ENCODE data around the gene MYL11.

Gene MYL11

GRCh38 chr16:30365200-30365599 lies 9.4 kb upstream of the MYL11 start:
- Histone ChIP-seq H3K36me3 (ENCODE audit: insufficient read depth, low read length) (peaks cover 60% of the 10 kb centered on the region; the same call in 1 of the 2 replicates), H3K4me1 (ENCODE audit: insufficient read depth, low read length, severe bottlenecking) (peaks cover 24% of the 10 kb centered on the region), H3K27me3 (ENCODE audit: insufficient read depth, low read length) (no peaks in the 10 kb centered on the region), H3F3A (ENCODE audit: insufficient read depth, low read length) (no peaks in the 10 kb centered on the region), H3K9ac (ENCODE audit: low read length) (no peak overlapping the region), H3K27ac (ENCODE audit: low read depth, low read length, poor library complexity, severe bottlenecking) (no peak overlapping the region), H3K4me3 (ENCODE audit: low read depth, low read length, poor library complexity, severe bottlenecking) (no peak overlapping the region), H4K20me1 (ENCODE audit: insufficient read depth, low read length) (no peaks in the 10 kb centered on the region), H3K9me2 (ENCODE audit: low read depth, low read length) (no peaks in the 10 kb centered on the region), H3K79me2 (ENCODE audit: insufficient read depth, low read length) (peaks cover 33% of the 10 kb centered on the region), H2AFZ (ENCODE audit: low read length) (no peak overlapping the region), H3K9me3 (ENCODE audit: low read length) (no peaks in the 10 kb centered on the region), H3K4me2 (ENCODE audit: low read length) (no peak overlapping the region)
- no peak for TF ChIP-seq EZH2 (IDR thresholded peaks at IDR 0.05; ENCODE audit: borderline replicate concordance, low read length)
- no peak for TF ChIP-seq CTCF (IDR thresholded peaks at IDR 0.05; ENCODE audit: low read length)

GRCh38 chr16:30366511-30366910 lies 8.1 kb upstream of the MYL11 start:
- peak overlapping the region; percentile 89 for H3K4me2 ChIP-seq (ENCODE audit: low read length)
- no peak overlapping the region; the same call in 1 of the 2 replicates for H3K9ac ChIP-seq (ENCODE audit: low read length)
- no peak overlapping the region for H2AFZ ChIP-seq (ENCODE audit: low read length)
- peaks cover 29% of the 10 kb centered on the region for H3K4me1 ChIP-seq (ENCODE audit: insufficient read depth, low read length, severe bottlenecking)
- peak overlapping the region; percentile 97 for H3K4me3 ChIP-seq (ENCODE audit: low read depth, low read length, poor library complexity, severe bottlenecking)
- H3K27ac ChIP-seq (ENCODE audit: low read depth, low read length, poor library complexity, severe bottlenecking) = no peak overlapping the region
- no peaks in the 10 kb centered on the region for H4K20me1 ChIP-seq (ENCODE audit: insufficient read depth, low read length)
- no peaks in the 10 kb centered on the region for H3K27me3 ChIP-seq (ENCODE audit: insufficient read depth, low read length)
- no peaks in the 10 kb centered on the region for H3K9me2 ChIP-seq (ENCODE audit: low read depth, low read length)
- H3K36me3 ChIP-seq (ENCODE audit: insufficient read depth, low read length) = peaks cover 47% of the 10 kb centered on the region; the same call in 1 of the 2 replicates
- no peaks in the 10 kb centered on the region for H3K9me3 ChIP-seq (ENCODE audit: low read length)
- no peak for TF ChIP-seq EZH2 (IDR thresholded peaks at IDR 0.05; ENCODE audit: borderline replicate concordance, low read length)
- TF ChIP-seq CTCF (IDR thresholded peaks at IDR 0.05; ENCODE audit: low read length) = no peak
- peaks cover 33% of the 10 kb centered on the region for H3K79me2 ChIP-seq (ENCODE audit: insufficient read depth, low read length)
- H3F3A ChIP-seq (ENCODE audit: insufficient read depth, low read length) = no peaks in the 10 kb centered on the region

- H2AFZ ChIP-seq (ENCODE audit: low read length) = no peak overlapping the region
- no peaks in the 10 kb centered on the region for H3K9me3 ChIP-seq (ENCODE audit: low read length)
- no peaks in the 10 kb centered on the region for H3F3A ChIP-seq (ENCODE audit: insufficient read depth, low read length)
- no peaks in the 10 kb centered on the region for H3K27me3 ChIP-seq (ENCODE audit: insufficient read depth, low read length)
- H3K4me2 ChIP-seq (ENCODE audit: low read length) = peak overlapping the region; percentile 89
- peak overlapping the region; percentile 89 for H3K9ac ChIP-seq (ENCODE audit: low read length)
- no peaks in the 10 kb centered on the region for H4K20me1 ChIP-seq (ENCODE audit: insufficient read depth, low read length)
- H3K27ac ChIP-seq (ENCODE audit: low read depth, low read length, poor library complexity, severe bottlenecking) = no peak overlapping the region
- H3K9me2 ChIP-seq (ENCODE audit: low read depth, low read length) = no peaks in the 10 kb centered on the region
- peaks cover 33% of the 10 kb centered on the region for H3K79me2 ChIP-seq (ENCODE audit: insufficient read depth, low read length)
- peaks cover 43% of the 10 kb centered on the region; the same call in 1 of the 2 replicates for H3K36me3 ChIP-seq (ENCODE audit: insufficient read depth, low read length)
- TF ChIP-seq EZH2 (IDR thresholded peaks at IDR 0.05; ENCODE audit: borderline replicate concordance, low read length) (no peak), CTCF (IDR thresholded peaks at IDR 0.05; ENCODE audit: low read length) (no peak)
- peaks cover 39% of the 10 kb centered on the region for H3K4me1 ChIP-seq (ENCODE audit: insufficient read depth, low read length, severe bottlenecking)
- peak overlapping the region; percentile 97 for H3K4me3 ChIP-seq (ENCODE audit: low read depth, low read length, poor library complexity, severe bottlenecking)
Observed at GRCh38 chr16:30367349-30368009, 7.1 kb upstream of the MYL11 start.
